WI38 (cell line): ENCODE data around the gene MLLT6.

Experiments
- H3K4me3 ChIP-seq: 2 replicates; pipeline ENCODE4 v1.5.1; 2011; ENCODE audit warnings: low read depth, mild to moderate bottlenecking, control low read depth, low read length
- TF ChIP-seq, protein P1 (sequence below): IDR thresholded peaks from 2 replicates; pipeline ENCODE4 v1.5.1; 2012; ENCODE audit warnings: low read depth, mild to moderate bottlenecking, control low read depth, low read length

Gene MLLT6

DNA sequence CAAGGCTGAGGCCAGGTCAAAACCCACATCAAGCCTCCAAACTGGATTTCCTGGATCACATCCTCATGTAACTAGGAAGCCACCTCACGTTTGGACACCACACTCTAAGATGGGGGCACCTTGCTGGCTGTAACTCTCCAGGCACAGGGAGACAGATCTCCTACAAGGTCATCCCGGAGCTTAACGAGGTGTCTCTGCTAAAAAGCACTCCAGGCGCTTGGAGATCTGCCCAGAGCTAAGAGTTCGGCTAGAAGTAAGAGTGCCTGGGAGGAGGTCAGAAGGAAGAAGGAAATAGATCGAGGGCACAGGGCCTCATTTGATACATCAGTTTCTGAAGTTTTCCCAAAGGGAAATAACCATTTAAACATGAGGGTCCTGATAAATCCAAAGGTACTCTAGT, 63.3 kb downstream of the MLLT6 start:
- H3K4me3 ChIP-seq: no peak overlapping the region
- TF ChIP-seq, protein P1, sequence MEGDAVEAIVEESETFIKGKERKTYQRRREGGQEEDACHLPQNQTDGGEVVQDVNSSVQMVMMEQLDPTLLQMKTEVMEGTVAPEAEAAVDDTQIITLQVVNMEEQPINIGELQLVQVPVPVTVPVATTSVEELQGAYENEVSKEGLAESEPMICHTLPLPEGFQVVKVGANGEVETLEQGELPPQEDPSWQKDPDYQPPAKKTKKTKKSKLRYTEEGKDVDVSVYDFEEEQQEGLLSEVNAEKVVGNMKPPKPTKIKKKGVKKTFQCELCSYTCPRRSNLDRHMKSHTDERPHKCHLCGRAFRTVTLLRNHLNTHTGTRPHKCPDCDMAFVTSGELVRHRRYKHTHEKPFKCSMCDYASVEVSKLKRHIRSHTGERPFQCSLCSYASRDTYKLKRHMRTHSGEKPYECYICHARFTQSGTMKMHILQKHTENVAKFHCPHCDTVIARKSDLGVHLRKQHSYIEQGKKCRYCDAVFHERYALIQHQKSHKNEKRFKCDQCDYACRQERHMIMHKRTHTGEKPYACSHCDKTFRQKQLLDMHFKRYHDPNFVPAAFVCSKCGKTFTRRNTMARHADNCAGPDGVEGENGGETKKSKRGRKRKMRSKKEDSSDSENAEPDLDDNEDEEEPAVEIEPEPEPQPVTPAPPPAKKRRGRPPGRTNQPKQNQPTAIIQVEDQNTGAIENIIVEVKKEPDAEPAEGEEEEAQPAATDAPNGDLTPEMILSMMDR: no peak

DNA sequence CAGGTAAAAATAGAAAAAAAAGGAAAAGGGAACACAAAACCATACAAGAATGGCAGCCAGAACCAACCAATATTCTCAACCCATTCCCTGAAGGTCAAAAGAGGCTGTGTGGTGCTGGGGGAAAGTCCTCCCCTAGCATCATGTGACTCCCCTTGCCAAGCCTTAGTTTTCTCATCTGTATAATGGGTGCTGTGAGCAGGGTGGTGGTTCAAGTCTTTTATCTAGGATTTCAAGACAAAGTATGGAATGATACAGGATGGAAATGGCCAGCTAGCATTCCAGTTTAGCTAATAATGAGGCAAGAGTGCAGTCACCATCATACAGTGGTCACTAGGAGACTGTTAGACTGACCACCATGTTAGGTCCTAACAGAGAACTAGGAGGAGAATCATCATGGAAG, 68.2 kb downstream of the MLLT6 start:
- TF ChIP-seq, protein P1: no peak
- no peak overlapping the region for H3K4me3 ChIP-seq

DNA sequence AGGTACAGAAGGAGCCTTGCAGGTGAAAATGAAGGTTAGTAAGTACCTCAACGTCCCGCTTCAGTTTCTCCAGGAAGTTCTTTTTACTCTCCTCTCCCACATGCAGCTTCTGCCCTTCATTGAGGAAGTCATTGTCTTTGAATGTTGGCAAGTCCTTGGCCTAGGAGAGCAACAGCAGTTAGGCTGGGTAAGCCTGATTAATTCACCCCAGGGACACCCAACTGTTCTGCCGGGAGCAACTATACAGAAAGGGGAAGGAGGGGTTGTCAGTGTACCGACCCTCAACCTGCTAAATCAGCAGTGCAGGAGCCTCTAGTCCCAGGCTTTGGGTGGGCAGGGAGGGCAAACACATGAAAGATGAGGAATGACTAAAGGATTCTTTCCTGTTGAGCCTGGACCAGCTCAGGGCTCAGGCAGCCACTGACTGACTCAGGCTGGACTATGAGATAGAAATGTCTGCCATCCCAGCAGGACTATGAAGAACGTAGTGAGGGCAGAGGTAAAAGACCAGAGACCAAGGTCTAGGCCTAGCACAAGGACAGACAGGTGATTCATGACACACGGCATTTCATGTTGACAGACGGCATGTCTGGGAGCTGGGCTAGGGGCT, 72.7 kb downstream of the MLLT6 start:
- TF ChIP-seq, protein P1: no peak

More for the DNA sequence above, 72.7 kb downstream of the MLLT6 start:
- no peak overlapping the region for H3K4me3 ChIP-seq
